Inflammatory macrophage treated with lipopolysaccharide for 1 hour (primary cell): ENCODE data around the gene ZNF32.
"Not testable (repeated sequence)": the region's sequence is repeated elsewhere in the genome, so short reads cannot be mapped to it uniquely, and the experiment has no call there.

Experiments used
- DNase-seq, 2 donors: peaks; one replicate each; pipeline ENCODE4 v3.0.0-alpha.2; 2020 to 2022

Gene ZNF32

GRCh38 chr10:43627942-43628341 lies 20.7 kb downstream of the ZNF32 start:
- DNase-seq: no peak

GRCh38 chr10:43623351-43623750 lies 25.3 kb downstream of the ZNF32 start:
- DNase-seq: no peak

- no peak for DNase-seq
Measured at GRCh38 chr10:43622038-43622437, 26.6 kb downstream of the ZNF32 start.

- no peak for DNase-seq
Measured at GRCh38 chr10:43619368-43619767, 29.3 kb downstream of the ZNF32 start.

- no peak for DNase-seq
Measured at GRCh38 chr10:43616697-43617370, 31.8 kb downstream of the ZNF32 start.

- no peak for DNase-seq
Measured at GRCh38 chr10:43610636-43611035, 38.0 kb downstream of the ZNF32 start.

GRCh38 chr10:43607199-43607573 lies 41.5 kb downstream of the ZNF32 start:
- DNase-seq: no peak

GRCh38 chr10:43606323-43607198 lies 42.1 kb downstream of the ZNF32 start, which contains the start of gene ZNF485:
TSS of gene ZNF485 (plus strand) at chr10:43606438. CDS start at chr10:43607051, 613 bp downstream.
- DNase-seq: peak; percentile 38 to 42

GRCh38 chr10:43605850-43606322 lies 42.8 kb downstream of the ZNF32 start:
- DNase-seq: no peak

- not testable (repeated sequence) for DNase-seq
Measured at GRCh38 chr10:43601576-43601975, 47.1 kb downstream of the ZNF32 start.

- no peak for DNase-seq
Measured at GRCh38 chr10:43599333-43599732, 49.3 kb downstream of the ZNF32 start.

- DNase-seq: no peak
Measured at GRCh38 chr10:43598446-43598845, 50.2 kb downstream of the ZNF32 start.

- peak; percentile 18 to 33 for DNase-seq
Measured at GRCh38 chr10:43596546-43596945, 52.1 kb downstream of the ZNF32 start.

- DNase-seq: no peak
Measured at GRCh38 chr10:43595739-43596298, 52.9 kb downstream of the ZNF32 start.

- peak; percentile 48 to 57 for DNase-seq
Measured at GRCh38 chr10:43594944-43595589, 53.6 kb downstream of the ZNF32 start.
